Jurkat, Clone E6-1 (cell line): ENCODE measurements around the gene TMEM53.
"Not testable (repeated sequence)": the region's sequence is repeated elsewhere in the genome, so short reads cannot be mapped to it uniquely, and the experiment has no call there.

Experiments
- DNase-seq: peaks from one replicate; pipeline ENCODE4 v3.0.0-alpha.2; 2011; ENCODE audit warnings: low read depth, low spot score
- H3K4me3 ChIP-seq: 2 replicates; pipeline ENCODE4 v1.5.1; 2011; ENCODE audit warnings: mild to moderate bottlenecking, low read length, control low read depth, moderate library complexity

The TMEM53 gene

DNA sequence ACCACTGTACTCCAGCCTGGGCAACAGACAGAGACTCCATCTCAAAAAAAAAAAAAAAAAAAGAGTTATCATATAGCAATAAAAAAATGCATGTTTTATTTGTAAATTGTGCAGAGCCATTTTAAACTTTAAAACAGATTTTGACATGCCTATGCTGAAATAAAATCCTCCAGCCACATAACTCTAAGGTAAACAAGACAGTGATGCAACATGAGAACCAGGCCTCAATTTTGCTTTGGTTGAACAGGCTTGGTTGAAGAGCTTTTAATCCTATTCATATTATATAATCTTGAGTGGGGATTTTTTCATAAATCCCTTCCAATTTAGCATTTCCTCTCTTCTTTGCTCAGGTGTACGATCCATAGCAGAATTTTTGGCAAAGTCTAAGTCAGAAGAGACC is 26.3 kb upstream of the TMEM53 start:
- no peak for DNase-seq
- no peak overlapping the region for H3K4me3 ChIP-seq

GRCh38 chr1:44699375-44699774 is 25.1 kb upstream of the TMEM53 start:
- not testable (repeated sequence) for DNase-seq, H3K4me3 ChIP-seq

DNA sequence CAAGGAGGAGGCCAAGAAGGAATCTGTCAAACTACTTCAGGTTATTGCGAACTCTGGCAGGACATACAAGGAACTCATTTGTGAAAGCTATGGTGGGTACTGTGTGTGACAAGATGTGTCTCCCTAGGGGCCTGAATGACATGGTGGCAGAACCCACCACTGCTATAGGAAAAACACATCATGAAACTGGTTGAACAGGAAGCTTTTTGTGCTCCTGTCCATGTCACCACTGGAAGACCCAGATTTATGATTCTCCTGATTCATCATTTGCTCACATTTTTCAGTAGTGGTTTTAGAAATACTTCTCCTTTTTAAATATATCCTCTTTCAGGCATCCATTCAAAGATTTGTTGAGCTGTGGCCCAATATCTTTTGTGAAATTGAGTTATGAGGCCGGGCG is 23.9 kb upstream of the TMEM53 start:
- no peak overlapping the region for H3K4me3 ChIP-seq

DNA sequence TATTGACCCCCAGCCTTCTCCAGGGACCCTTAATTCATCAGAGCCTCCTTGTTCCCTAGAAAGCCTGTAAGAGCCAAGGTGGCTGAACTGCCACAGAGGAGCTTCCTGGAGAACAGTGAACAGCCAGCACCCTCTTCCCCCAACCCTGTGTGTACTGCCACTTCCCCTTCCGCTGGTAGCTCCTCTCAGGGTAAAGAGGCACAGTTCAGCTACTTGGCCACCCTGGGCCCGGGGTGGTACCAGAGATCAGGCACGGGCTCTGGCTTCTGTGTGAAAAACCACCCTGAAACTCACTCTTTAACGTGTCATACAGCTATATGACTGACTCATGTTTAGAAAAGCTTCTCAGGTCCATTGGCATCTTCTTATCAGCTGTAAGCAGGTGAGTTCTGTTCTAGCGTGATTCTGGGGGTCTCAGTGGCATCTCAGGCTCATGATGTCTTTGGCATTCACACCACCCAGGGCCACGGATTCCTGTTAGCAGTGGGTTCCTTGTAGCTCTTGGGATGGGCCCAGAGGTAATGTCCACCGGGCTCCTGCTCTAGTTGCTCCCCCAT is 22.6 kb upstream of the TMEM53 start:
- peak; percentile 68 for DNase-seq

More for the DNA sequence above, 23.9 kb upstream of the TMEM53 start:
- no peak for DNase-seq

DNA sequence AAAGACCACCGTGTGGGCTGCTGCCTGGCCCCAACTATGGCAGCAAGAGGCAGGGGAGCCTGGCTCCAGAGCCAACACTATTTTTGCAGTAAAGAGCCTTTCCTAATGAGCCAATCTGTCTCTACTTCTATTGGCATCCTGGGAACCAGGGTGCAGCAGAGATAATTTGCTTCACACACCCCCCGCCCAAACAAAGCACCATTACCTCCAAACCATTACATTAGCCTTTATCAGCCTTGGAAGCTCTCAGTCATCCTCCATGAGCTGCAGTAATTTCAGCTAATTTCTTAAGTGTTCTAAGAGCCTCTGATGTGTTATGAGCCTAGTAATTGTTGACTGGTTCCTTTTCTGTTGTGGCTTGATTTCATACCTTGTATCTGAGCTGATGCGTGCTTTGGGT is 21.8 kb upstream of the TMEM53 start:
- no peak for DNase-seq

More for the DNA sequence above, 22.6 kb upstream of the TMEM53 start:
- peak overlapping the region; percentile 34 for H3K4me3 ChIP-seq

GRCh38 chr1:44695671-44696070 is 21.4 kb upstream of the TMEM53 start:
- H3K4me3 ChIP-seq, result no peak overlapping the region
- no peak for DNase-seq

More for the DNA sequence above, 21.8 kb upstream of the TMEM53 start:
- no peak overlapping the region for H3K4me3 ChIP-seq

- H3K4me3 ChIP-seq, result no peak overlapping the region
- DNase-seq, result no peak
These were observed 20.7 kb upstream of the TMEM53 start for GRCh38 chr1:44694863-44695478.

DNA sequence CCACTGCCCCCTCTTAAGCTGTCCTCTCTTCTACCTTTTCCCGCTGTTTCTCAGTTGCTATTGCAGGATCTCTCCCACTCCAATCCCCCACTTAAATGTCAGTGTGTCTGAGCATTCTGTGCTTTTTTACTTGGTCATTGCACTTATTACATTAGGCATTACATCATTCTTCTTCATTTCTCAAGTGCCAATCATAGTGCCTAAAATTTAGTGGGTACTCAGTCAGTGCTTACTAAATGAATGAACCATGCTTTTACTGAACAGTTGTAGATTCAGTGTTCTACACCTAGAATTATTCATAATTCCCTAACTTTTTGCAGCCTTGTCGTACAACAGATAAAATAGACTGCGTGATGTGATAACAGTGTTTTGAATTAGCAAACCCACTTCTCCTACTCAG is 19.6 kb upstream of the TMEM53 start:
- no peak for DNase-seq

GRCh38 chr1:44693159-44693558 is 18.9 kb upstream of the TMEM53 start:
- no peak for DNase-seq
- H3K4me3 ChIP-seq, result no peak overlapping the region

More for the DNA sequence above, 19.6 kb upstream of the TMEM53 start:
- no peak overlapping the region for H3K4me3 ChIP-seq

DNA sequence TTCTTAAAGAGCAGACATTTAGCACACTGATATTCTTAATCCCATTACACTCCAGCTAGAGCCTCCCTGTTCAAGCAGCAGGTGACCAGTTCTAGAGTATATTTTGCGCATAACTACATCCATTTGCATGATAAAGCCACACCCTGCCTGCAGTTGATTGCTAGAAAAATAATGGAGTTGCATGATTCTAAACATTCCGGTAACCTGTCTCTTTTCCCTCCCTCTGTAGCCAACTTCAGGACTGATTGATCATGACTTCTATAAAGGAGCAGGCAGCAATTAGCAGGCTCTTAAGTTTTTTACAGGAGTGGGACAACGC is 15.1 kb upstream of the TMEM53 start:
- H3K4me3 ChIP-seq, result no peak overlapping the region
- DNase-seq, result no peak

- no peak overlapping the region for H3K4me3 ChIP-seq
- DNase-seq, result no peak
These were observed 14.6 kb upstream of the TMEM53 start for GRCh38 chr1:44688760-44689446.

- H3K4me3 ChIP-seq, result no peak overlapping the region
- DNase-seq, result no peak
These were observed 11.6 kb upstream of the TMEM53 start for GRCh38 chr1:44685881-44686280.

DNA sequence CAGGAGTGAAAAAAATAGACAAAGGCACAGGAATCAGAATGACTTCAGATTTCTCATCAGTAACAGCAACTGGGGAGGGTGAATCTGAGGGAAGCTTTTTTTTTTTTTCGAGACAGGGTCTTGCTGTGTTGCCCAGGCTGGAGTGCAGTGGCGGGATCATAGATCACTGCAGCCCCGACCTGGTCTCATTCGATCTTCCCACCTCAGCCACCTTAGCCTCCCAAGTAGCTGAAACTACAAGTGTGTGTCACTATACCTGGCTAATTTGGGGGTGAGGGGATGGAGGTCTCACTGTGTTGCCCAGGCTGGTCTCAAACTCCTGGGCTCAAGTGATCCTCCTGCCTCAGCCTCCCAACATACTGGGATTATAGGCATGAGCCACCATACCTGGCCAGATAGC is 10.9 kb upstream of the TMEM53 start:
- no peak for DNase-seq
- no peak overlapping the region for H3K4me3 ChIP-seq

DNA sequence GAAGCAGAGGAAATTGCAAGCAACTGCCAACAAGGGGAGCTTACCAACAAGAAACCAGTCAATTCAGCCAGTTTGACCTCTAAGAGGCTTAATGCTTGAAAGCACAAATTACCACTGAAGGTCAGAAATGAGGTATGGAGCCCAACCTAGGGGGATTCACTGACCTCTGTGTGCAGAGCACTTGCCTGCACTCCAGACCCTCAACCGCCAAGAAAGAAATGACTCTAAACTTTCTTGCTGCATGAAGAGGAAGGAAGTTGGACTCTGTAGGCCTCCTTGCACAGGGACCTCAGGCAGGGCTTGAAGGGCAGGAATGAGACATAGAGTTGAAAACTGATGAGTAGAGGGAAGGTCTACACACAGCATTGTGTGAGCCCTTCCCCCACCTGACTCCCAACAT is 10.2 kb upstream of the TMEM53 start:
- no peak for DNase-seq
- no peak overlapping the region for H3K4me3 ChIP-seq

DNA sequence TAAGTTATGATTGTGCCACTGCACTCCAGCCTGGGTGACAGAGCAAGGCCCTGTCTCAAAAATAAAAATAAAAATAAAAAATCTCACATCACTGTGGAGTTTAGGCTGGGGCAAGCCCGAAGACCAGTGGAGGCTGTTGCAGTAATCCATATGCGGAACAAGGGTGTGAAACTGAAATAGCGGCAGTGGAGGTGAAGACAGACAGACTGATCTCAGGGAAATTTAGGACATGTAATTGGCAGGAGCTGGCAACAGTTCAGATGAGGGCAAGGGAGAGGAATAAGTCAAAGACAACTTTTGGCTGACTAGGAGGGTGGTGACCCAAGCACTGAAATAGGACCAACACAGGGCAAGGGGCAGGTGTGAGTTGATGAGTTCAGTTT is 8.6 kb upstream of the TMEM53 start:
- DNase-seq, result no peak
- no peak overlapping the region for H3K4me3 ChIP-seq

- DNase-seq, result no peak
- H3K4me3 ChIP-seq, result no peak overlapping the region
These were observed 7.9 kb upstream of the TMEM53 start for GRCh38 chr1:44681905-44682882.

DNA sequence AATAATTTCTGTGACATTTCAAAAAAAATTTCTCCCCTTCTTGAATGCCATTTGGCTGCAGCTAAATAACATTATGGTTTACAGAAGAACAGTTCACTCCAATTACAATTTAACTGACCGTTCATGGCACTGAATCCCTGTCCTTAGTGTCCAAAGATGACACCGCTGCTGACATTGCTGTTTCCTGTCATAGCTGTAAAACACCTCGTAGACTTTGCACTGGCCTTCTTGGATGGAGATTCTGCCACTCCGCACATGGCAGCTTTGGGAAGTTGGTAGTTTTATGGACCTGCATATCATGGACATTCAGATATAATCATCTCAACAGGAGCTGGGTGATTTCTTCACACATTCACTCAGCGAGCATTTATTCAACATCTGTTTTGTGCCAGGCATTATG is 5.2 kb upstream of the TMEM53 start:
- H3K4me3 ChIP-seq, result no peak overlapping the region

DNA sequence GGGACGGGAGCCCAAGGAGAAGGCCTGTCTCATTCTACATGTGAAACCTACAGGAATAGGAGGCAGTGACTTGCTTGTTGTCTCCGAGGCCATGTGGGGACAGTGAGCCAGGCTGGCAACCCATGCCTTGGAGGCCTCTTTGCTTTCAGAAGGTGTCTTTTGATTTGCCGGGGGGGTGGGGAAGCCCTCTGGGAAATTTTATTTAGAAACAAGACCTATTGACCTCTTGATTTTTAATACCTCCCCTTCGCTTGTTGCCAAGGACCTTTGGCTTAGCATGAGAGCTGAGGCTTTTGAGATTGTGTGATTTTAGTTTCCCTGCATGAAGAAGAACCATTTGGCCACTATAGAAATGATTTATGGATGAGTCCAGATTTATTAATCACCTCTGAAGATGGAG is 4.3 kb upstream of the TMEM53 start:
- no peak for DNase-seq
- H3K4me3 ChIP-seq, result no peak overlapping the region

More for the DNA sequence above, 5.2 kb upstream of the TMEM53 start:
- DNase-seq, result no peak

GRCh38 chr1:44678120-44678519 is 3.8 kb upstream of the TMEM53 start:
- no peak for DNase-seq
- no peak overlapping the region for H3K4me3 ChIP-seq
